ENCODE measurements around the gene MIB2. TPM values are rescaled to one million over a fixed set of nuclear protein-coding genes. Genes with fewer than 3 reads are reported as not detected.

Gene MIB2
- total RNA-seq, 1 experiment from 2014 or later, result 38.7 TPM

DNA sequence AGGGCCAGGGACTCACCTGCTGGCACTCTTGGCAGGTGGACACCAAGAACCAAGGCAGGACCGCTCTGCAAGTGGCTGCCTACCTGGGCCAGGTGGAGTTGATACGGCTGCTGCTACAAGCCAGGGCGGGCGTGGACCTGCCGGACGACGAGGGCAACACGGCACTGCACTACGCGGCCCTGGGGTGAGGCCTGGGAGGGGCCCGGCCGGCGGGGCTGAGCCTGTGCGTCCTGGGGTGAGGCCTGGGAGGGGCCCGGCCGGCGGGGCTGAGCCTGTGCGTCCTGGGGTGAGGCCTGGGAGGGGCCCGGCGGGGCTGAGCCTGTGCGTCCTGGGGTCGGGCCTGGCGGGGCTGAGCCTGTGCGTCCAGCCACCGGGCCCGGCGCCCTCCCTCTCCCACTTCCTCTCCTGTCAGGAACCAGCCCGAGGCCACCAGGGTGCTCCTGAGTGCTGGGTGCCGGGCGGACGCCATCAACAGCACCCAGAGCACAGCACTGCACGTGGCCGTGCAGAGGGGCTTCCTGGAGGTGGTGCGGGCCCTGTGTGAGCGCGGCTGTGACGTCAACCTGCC, 12.0 kb downstream of the MIB2 start:
- Histone ChIP-seq H3K27me3 (replicated peaks; ENCODE audit: insufficient read depth, low read depth, low read length, poor library complexity) (peaks cover 18% of the 10 kb centered on the region), H3K4me1 (ENCODE audit: insufficient read depth, low read length, poor library complexity, severe bottlenecking) (peaks cover 15% of the 10 kb centered on the region), H3K36me3 (ENCODE audit: insufficient read depth, low read length, poor library complexity, severe bottlenecking) (no peaks in the 10 kb centered on the region), H3K27ac (ENCODE audit: low read depth, low read length, poor library complexity, severe bottlenecking) (no peak overlapping the region), H3K4me3 (ENCODE audit: low read depth, low read length, poor library complexity, severe bottlenecking) (no peak overlapping the region), H3K9me3 (ENCODE audit: low read depth, low read length, poor library complexity, severe bottlenecking) (no peaks in the 10 kb centered on the region)
- BruUV-seq (replicated peaks), result no TSS peak
- TF ChIP-seq, protein P1, sequence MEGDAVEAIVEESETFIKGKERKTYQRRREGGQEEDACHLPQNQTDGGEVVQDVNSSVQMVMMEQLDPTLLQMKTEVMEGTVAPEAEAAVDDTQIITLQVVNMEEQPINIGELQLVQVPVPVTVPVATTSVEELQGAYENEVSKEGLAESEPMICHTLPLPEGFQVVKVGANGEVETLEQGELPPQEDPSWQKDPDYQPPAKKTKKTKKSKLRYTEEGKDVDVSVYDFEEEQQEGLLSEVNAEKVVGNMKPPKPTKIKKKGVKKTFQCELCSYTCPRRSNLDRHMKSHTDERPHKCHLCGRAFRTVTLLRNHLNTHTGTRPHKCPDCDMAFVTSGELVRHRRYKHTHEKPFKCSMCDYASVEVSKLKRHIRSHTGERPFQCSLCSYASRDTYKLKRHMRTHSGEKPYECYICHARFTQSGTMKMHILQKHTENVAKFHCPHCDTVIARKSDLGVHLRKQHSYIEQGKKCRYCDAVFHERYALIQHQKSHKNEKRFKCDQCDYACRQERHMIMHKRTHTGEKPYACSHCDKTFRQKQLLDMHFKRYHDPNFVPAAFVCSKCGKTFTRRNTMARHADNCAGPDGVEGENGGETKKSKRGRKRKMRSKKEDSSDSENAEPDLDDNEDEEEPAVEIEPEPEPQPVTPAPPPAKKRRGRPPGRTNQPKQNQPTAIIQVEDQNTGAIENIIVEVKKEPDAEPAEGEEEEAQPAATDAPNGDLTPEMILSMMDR (conservative IDR thresholded peaks at IDR 0.05; ENCODE audit: low read depth, low read length), result no peak
- TF ChIP-seq EZH2 (IDR thresholded peaks at IDR 0.05; ENCODE audit: borderline replicate concordance, low read depth, low read length, poor library complexity, severe bottlenecking), result no peak
- CTCF ChIA-PET, result no interaction called here
- POLR2A ChIA-PET (ENCODE audit: low non-redundant PET), result no interaction called here
- no peak for DNase-seq (ENCODE audit: low spot score)
- intact Hi-C loops (cut with micrococcal nuclease; ENCODE audit: unreplicated experiment), result no loop called here

- Histone ChIP-seq H3K36me3 (ENCODE audit: insufficient read depth, low read length, poor library complexity, severe bottlenecking) (no peaks in the 10 kb centered on the region), H3K4me3 (ENCODE audit: low read depth, low read length, poor library complexity, severe bottlenecking) (no peak overlapping the region), H3K4me1 (ENCODE audit: insufficient read depth, low read length, poor library complexity, severe bottlenecking) (peaks cover 15% of the 10 kb centered on the region), H3K27ac (ENCODE audit: low read depth, low read length, poor library complexity, severe bottlenecking) (no peak overlapping the region), H3K27me3 (replicated peaks; ENCODE audit: insufficient read depth, low read depth, low read length, poor library complexity) (peaks cover 18% of the 10 kb centered on the region), H3K9me3 (ENCODE audit: low read depth, low read length, poor library complexity, severe bottlenecking) (no peaks in the 10 kb centered on the region)
- POLR2A ChIA-PET (ENCODE audit: low non-redundant PET), result no interaction called here
- intact Hi-C loops (cut with micrococcal nuclease; ENCODE audit: unreplicated experiment), result no loop called here
- no peak for DNase-seq (ENCODE audit: low spot score)
- CTCF ChIA-PET, result no interaction called here
- BruUV-seq (replicated peaks), result no TSS peak
- TF ChIP-seq EZH2 (IDR thresholded peaks at IDR 0.05; ENCODE audit: borderline replicate concordance, low read depth, low read length, poor library complexity, severe bottlenecking), result no peak
- TF ChIP-seq, protein P1 (conservative IDR thresholded peaks at IDR 0.05; ENCODE audit: low read depth, low read length), result no peak
Observed at GRCh38 chr1:1627829-1628753, 12.8 kb downstream of the MIB2 start.

DNA sequence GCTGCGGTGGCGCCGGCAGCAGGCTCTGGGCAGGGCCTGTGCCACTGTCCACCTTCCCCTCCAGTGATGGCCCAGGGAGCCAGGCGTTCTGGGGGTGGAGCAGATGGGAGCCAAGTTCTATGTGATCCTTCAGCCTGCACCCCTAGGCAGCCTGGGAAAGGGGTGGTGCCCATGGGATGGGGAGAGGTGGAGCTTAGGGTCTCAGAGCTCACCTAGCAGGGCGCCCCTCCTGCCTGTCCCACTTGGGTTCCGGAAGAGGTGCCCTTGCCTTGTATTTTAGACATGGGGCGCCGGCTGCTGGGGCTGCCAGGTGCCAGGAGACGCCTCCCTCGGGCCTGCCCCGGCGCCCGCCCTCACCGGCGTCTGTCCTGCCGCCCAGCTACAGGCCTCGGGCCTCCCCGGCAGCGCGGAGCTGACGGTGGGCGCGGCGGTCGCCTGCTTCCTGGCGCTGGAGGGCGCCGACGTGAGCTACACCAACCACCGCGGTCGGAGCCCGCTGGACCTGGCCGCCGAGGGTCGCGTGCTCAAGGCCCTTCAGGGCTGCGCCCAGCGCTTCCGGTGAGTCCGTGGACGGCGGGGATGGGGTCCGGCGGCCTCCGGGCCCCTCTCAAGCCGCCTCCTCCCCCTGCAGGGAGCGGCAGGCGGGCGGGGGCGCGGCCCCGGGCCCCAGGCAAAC, 13.6 kb downstream of the MIB2 start:
- intact Hi-C loops (cut with micrococcal nuclease; ENCODE audit: unreplicated experiment), result no loop called here
- Histone ChIP-seq H3K27me3 (replicated peaks; ENCODE audit: insufficient read depth, low read depth, low read length, poor library complexity) (peaks cover 18% of the 10 kb centered on the region), H3K27ac (ENCODE audit: low read depth, low read length, poor library complexity, severe bottlenecking) (no peak overlapping the region), H3K36me3 (ENCODE audit: insufficient read depth, low read length, poor library complexity, severe bottlenecking) (no peaks in the 10 kb centered on the region), H3K4me1 (ENCODE audit: insufficient read depth, low read length, poor library complexity, severe bottlenecking) (peaks cover 15% of the 10 kb centered on the region), H3K4me3 (ENCODE audit: low read depth, low read length, poor library complexity, severe bottlenecking) (no peak overlapping the region), H3K9me3 (ENCODE audit: low read depth, low read length, poor library complexity, severe bottlenecking) (no peaks in the 10 kb centered on the region)
- ChIA-PET POLR2A (ENCODE audit: low non-redundant PET) (no interaction called here), CTCF (no interaction called here)
- BruUV-seq (replicated peaks), result no TSS peak
- TF ChIP-seq, protein P1 (conservative IDR thresholded peaks at IDR 0.05; ENCODE audit: low read depth, low read length), result no peak
- no peak for TF ChIP-seq EZH2 (IDR thresholded peaks at IDR 0.05; ENCODE audit: borderline replicate concordance, low read depth, low read length, poor library complexity, severe bottlenecking)
- DNase-seq (ENCODE audit: low spot score), result no peak
